HG02938 (cell line): ENCODE measurements around the gene PTH1R.
A peak's percentile ranks its signal among the peaks of the same experiment; 100 is the strongest.

Source experiments
- ATAC-seq: cut with Tn5 transposase; IDR thresholded peaks from one replicate; pipeline ENCODE4 v1.9.1; 2021; ENCODE audit warnings: mild to moderate bottlenecking, moderate library complexity; ENCODE audit not compliant: unreplicated experiment

Gene PTH1R

GRCh38 chr3:46926871-46927717 is 49.6 kb downstream of the PTH1R start:
- ATAC-seq = peak; percentile 60

DNA sequence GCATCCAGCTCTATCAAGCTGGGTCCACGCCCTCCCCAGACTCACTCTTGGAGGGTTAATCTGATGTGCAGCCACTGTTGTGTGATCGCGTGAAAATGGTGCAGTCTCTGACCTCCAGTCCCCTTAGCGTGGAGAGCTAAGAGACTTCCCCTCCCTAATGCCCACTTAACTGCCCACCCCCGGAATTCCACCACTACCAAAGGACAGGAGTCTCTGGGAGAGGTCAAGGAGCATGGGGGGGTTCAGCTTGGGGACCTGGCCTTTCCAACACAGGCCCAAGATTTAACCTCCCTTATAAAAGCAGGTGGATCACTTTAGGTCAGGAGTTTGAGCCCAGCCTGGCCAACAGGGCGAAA is 50.2 kb downstream of the PTH1R start:
- ATAC-seq = no peak

DNA sequence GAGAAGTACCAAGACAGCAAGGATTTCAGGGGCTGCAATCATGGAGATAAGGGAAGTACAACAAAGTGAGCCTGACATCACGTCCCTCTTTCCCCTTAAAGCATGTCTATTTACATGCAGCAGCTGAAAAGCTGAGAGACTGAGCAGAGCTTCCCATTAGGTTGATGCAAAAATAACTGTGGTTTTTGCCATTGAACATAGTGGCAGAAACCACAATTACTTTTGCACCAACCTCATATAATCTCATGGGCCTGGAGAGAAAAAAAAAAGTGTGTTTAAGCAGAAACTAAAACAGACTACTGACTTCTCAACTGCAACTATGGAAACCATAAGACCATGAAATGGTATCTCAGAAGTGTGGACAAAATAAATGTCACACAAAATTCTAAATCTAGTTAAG is 50.8 kb downstream of the PTH1R start:
- ATAC-seq = no peak

DNA sequence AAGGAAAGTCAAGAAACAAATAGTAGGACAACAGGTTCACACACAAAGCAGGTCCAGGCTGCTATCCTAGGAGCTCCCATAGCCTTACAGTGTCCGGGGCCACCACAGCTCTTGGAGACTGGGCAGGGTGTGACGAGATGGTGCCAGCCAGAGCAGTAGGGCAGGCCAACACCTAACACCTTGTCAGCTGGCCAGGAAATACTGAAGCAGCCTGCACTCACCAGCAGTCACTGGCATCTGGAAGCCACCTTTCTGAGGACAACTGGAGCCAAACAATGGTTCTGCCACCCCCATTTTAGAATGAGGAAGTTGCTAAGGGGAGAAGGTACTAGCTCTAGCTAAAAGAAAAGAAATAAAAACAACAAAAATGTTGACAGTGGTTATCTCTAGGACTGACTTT is 51.8 kb downstream of the PTH1R start:
- ATAC-seq = no peak

GRCh38 chr3:46930166-46930944 is 52.8 kb downstream of the PTH1R start:
- ATAC-seq = no peak

DNA sequence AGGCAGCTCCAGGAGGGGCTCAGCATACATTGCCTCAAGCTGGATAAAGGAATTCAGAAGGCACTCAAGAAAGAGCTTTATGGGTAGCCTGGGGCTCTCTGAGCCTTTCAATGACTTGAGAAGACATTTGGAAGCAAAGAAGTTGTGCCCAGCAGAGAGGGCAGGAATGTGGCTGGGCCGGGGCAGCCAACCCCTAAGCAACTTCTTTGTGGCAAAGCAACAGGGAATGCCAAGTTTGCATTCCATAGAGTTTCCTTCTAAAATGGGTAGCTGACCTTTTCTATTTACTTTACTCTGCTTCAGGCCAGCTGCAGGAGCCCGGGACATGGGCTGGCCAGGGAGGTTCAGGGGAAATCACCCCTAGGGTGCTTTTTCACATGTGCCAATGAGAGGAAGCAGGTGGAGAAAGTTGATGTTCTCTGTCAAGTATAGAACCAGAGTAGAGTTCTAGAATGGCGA is 53.5 kb downstream of the PTH1R start:
- no peak for ATAC-seq

DNA sequence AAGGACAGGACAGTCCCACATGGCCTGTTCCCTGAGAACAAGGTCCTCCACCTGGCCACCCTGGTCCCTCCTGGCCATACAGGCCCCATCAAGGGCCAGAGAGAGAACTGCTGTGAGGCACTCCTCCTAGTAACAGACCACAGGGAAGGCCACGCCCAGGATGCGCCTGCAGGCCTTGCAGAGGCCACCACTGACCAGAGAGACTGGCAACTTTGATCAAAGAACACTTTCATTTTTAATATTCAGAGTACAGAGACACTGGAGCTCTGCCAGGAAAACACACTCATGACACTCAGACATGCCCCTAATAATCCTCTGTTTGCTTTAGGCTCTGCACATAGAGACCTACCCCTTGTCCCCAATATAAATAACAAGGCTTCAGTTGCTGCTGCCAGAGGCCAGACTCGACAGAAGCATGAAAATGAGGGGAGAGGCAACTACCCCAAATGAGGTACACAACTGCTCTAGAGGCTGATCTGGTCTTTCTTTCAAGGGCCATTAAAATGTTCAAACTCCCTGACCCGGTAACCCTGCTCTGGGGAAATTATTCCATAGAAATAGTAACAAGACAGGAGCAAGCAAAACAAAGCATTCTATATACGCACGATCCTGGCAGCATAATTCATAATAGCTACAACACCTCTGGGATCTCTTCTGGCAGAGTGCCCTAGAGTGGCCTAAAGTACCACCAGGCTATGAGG is 54.3 kb downstream of the PTH1R start:
- ATAC-seq = no peak

DNA sequence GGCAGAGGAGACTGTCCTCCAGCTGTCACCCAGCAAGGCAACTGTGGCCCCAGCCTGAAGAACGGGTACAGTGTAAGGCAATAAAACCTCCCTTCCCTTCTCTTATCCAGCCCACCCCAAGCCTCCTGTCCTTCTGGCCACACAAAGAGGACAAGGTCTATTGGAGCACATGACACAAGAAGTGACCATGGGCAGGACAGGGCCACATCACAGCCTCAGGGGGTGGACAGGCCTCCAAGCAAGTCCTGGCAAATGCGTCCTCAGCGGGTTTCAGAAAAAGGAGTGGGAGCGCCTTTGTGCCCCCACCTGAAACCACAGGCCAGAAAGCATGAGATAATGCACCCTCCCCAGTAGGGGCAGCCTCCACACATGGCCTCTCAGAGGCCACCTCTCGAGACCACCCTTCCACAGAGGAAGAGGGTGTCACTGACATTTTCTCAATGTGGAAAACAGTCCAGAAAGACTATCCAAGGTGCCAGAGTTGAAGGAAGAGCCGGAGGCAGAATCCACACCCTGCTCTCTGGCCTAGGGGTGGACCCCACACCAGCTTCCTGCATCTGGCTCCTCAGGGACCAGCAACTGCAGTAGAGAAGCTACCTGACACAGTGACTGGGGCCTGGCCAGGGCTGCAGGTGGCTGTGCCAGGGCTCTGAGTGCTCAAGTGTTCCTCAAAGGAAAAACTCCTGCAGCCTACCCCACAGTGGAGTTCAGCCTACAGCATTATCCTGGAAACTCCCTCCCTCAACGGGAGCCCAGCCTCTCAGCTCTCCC is 55.1 kb downstream of the PTH1R start:
- no peak for ATAC-seq

DNA sequence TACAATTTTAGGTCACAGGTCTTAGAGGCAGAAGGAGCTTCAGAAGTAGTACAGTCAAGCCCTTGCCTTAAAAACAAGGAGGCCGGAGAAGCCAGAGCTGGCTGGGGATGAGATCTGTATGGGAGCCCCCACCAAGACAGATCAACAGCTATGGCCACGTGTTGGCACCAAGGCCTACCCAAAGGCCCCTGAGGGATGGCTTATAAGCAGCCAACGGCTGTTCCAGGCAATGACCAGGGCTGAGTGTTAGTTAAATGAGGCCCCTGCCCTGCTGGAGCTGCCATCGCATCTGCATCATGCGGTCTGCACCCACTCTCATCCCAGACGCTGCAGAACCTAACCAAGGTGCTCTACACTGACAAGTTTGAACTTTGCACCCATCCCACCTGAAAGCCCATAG is 55.7 kb downstream of the PTH1R start:
- no peak for ATAC-seq

DNA sequence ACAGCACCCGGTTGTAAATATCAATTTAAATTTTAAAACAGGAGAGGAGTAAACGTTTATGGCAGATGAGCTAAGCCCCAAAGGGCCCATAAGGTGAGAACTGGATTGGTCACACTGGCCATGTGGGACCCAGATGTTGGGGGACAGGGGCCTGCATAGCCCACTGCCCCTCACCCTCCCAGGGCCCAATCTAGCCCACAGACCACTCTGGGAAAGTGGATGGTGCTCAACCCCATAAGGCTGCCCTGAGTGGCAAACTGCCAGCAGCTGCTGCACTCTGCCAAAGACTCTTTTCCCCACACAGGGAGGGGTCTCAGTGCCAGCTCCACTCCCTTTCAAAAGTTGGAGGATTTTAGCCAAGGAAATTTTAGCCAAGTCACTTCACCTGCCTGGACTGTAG is 56.6 kb downstream of the PTH1R start:
- ATAC-seq = no peak

DNA sequence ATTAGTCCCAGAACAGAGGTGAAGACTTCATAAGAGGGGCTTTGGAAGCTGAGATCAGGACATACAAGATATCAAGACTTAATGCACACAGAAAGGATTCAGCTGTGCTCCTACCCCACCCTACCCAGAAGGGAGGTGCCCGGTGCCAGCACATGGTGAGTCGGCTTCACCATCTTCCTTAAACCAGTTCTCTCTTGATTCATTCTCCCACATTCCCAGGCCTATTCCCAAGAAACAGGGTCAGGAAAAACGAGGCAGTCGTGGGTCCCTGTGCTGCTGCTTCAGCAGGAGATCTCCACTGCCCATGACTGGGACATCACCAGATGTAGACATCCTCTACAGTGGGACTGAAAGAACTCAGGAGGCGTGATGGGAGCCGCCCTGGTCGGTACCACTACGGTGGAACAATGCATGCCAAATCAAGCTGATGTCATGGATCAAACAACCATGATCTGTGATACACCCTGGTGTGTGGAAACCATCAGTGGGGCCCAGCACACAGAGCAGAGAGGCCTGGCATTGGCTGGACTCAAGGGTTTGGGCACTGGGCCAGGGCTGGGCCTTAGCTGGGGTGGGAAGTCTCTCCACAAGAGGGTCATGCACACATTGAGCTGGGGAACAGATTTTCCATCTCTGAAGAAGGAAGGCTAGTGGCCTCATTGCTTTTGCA is 57.1 kb downstream of the PTH1R start:
- ATAC-seq = no peak

GRCh38 chr3:46935168-46935858 is 57.8 kb downstream of the PTH1R start:
- ATAC-seq = no peak

GRCh38 chr3:46935989-46936558 is 58.6 kb downstream of the PTH1R start:
- ATAC-seq = no peak

DNA sequence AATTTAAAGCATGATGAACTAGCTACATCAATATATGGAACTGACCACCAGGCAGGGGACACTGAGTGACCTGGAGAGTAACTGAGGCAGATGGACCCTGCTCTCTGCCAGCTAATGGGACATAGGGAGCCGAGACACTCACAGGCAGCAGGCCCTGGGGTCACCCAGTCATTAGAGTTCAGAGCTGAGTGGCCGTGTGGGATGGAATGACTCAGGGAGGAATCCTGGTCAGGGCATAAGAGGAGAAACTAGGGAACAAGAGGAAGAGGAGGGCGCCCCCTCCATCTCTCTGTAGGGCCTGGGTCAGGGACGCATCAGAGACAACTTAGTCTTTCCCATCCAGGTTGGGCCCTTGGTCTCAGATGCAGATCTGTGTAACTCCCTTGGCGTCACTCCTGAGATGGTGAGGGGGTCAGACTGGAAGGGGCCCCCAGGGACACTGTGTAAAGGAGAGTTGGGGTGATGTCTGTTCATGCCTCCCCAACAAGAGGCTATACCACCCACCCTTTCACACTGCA is 59.3 kb downstream of the PTH1R start:
- ATAC-seq = no peak

DNA sequence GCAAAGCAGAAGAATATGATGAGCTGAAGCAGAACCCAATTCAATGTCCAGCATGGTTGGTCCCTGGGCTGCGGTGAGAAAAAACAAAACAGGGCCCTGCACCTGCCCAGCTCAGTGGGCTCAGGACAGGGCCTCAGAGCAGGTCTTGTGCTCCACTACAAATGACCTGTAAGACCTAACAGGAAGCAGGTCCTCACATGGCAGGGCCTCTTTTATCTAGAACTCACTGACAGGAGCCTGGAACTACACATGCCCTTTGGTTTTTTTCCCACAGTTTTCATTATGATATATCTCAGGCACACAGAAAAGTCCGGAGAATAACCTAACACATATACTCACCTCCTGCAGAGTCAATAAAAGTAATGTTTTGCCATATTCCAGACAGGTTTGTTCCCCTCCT is 60.6 kb downstream of the PTH1R start:
- no peak for ATAC-seq

DNA sequence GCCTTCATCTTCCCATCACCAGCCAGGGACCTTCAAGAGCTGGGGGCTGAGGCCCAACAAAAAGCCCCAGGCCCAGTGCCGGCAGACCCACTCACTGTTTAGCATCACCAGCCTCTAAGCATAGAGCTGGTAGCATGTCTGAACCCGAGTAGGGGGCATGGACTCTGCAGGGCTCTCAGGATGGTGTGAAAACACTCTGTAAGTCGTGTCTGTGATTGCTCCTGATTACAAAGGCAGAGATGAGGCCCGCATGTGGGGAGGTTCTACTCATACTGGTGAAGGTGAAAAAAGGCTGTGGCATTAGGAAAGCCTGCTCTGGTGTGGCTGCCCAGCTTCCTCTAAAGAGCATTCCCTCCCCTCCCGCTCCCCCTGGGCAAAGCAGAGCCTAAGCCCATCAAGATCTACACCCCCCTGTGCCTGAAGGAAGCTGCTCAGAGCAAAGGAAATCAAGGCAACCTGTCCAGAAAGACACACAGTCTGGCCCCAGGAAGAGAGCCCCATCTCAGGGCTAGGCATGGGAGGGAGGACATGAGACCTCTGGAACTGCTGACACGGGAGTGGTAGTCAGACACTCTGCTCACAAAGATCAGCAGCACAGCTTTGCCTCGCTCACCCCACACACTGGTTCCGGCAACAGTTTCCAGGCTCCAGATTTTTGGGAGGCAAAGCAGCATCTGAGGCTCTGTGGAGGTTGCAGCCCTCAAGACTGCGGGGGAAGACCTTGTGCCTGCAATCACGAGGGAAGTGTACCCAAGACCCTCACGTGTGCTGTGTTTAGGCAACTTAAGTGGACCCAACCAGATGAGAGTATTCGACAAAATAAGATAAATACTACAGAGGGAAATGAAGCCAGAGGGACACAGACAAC is 62.3 kb downstream of the PTH1R start:
- no peak for ATAC-seq

GRCh38 chr3:46942076-46942475 is 64.6 kb downstream of the PTH1R start:
- ATAC-seq = no peak
